HepG2 (cell line): ENCODE results near the gene PIGZ. TPM values are rescaled to one million over a fixed set of nuclear protein-coding genes. Genes with fewer than 3 reads are reported as not detected.

Experiments
- CENPX ChIP-seq: sonication (generic); formaldehyde crosslinking; IDR thresholded peaks from 2 replicates; pipeline ENCODE4 v1.9.0; 2021; ENCODE audit warnings: mild to moderate bottlenecking, missing genetic modification reagents, moderate library complexity
- EHMT2 ChIP-seq: fragments of 200-600 bp; sonication (generic); IDR thresholded peaks from 2 replicates; pipeline ENCODE4 v1.7.0; 2017; ENCODE audit warnings: antibody characterized with exemption, low read depth, low read length, borderline replicate concordance
- FOXO1 ChIP-seq: sonication (generic); formaldehyde crosslinking; IDR thresholded peaks from 2 replicates; pipeline ENCODE4 v1.4.0; 2020; ENCODE audit warnings: missing genetic modification reagents
- HOXA3 ChIP-seq: sonication (generic); formaldehyde crosslinking; IDR thresholded peaks from 2 replicates; pipeline ENCODE4 v1.5.0; 2020; ENCODE audit warnings: missing genetic modification reagents
- IRF2 ChIP-seq: IDR thresholded peaks from 2 replicates; pipeline ENCODE4 v1.6.1; 2018; ENCODE audit warnings: missing genetic modification reagents, missing compliant biosample characterization
- MED13 ChIP-seq: sonication (generic); formaldehyde crosslinking; IDR thresholded peaks from 2 replicates; pipeline ENCODE4 v1.5.0; 2020; ENCODE audit warnings: missing genetic modification reagents
- MEF2D ChIP-seq: sonication (generic); formaldehyde crosslinking; IDR thresholded peaks from 2 replicates; pipeline ENCODE4 v1.5.1; 2020; ENCODE audit warnings: mild to moderate bottlenecking, missing genetic modification reagents
- RARA ChIP-seq: IDR thresholded peaks from 2 replicates; pipeline ENCODE4 v1.6.1; 2016; ENCODE audit warnings: missing genetic modification reagents, missing compliant biosample characterization
- SMAD9 ChIP-seq: sonication (generic); formaldehyde crosslinking; IDR thresholded peaks from 2 replicates; pipeline ENCODE4 v1.5.1; 2020; ENCODE audit warnings: mild to moderate bottlenecking, missing genetic modification reagents
- ZNF12 ChIP-seq: sonication (generic); formaldehyde crosslinking; IDR thresholded peaks from 2 replicates; pipeline ENCODE4 v1.5.0; 2020; ENCODE audit warnings: missing genetic modification reagents
- ZNF225 ChIP-seq: sonication (generic); formaldehyde crosslinking; IDR thresholded peaks from 2 replicates; pipeline ENCODE4 v1.4.0; 2020; ENCODE audit warnings: mild to moderate bottlenecking, missing genetic modification reagents
- ZNF235 ChIP-seq: sonication (generic); formaldehyde crosslinking; IDR thresholded peaks from 2 replicates; pipeline ENCODE4 v1.8.1; 2023; ENCODE audit warnings: mild to moderate bottlenecking, missing genetic modification reagents, borderline replicate concordance
- ZNF563 ChIP-seq: sonication (generic); formaldehyde crosslinking; IDR thresholded peaks from 2 replicates; pipeline ENCODE4 v1.8.0; 2022; ENCODE audit warnings: mild to moderate bottlenecking, moderate library complexity, missing genetic modification reagents
- ZNF572 ChIP-seq: sonication (generic); formaldehyde crosslinking; IDR thresholded peaks from 2 replicates; pipeline ENCODE4 v1.5.1; 2020; ENCODE audit warnings: mild to moderate bottlenecking, missing genetic modification reagents
- ZNF619 ChIP-seq: sonication (generic); formaldehyde crosslinking; IDR thresholded peaks from 2 replicates; pipeline ENCODE4 v1.4.0; 2020; ENCODE audit warnings: mild to moderate bottlenecking, missing genetic modification reagents
- ZNF775 ChIP-seq: sonication (generic); formaldehyde crosslinking; IDR thresholded peaks from 2 replicates; pipeline ENCODE4 v1.4.0; 2020; ENCODE audit warnings: missing genetic modification reagents, mild to moderate bottlenecking, moderate library complexity, borderline replicate concordance
- ZNF850 ChIP-seq: sonication (generic); formaldehyde crosslinking; conservative IDR thresholded peaks from 2 replicates; pipeline ENCODE4 v1.9.0; 2021; ENCODE audit warnings: mild to moderate bottlenecking, missing genetic modification reagents
- polyA plus RNA-seq, 8 experiments: library from polyadenylated mRNA; depleted of rRNA in 3 of 8; stranded (reverse) in 7 of 8; unstranded in 1 of 8; fragments of >200 nt; fragmentation: Illumina TruSeq in 4 of 8; extraction: Trizol in 4 of 8; gene quantifications; 2 replicates each; pipeline versions ENCODE4 v1.2.1 to v1.2.3, GENCODE V29; 2011 to 2016; ENCODE audit warnings: low read depth in 4 of 8, missing spikeins in 1 of 8, mixed read lengths in 1 of 8; ENCODE audit not compliant: insufficient read depth in 1 of 8
- total RNA-seq, 5 experiments: library from RNA; depleted of rRNA; stranded (reverse); fragments of >200 nt; fragmentation: Illumina TruSeq; extraction: Trizol; gene quantifications; 2 replicates each; pipeline ENCODE4 v1.2.3, GENCODE V29; 2016; ENCODE audit warnings: low read depth in 1 of 5
- TF ChIP-seq, protein P1 (sequence below): sonication (generic); formaldehyde crosslinking; IDR thresholded peaks from 2 replicates; pipeline ENCODE4 v1.9.0; 2022; ENCODE audit warnings: low read depth, missing genetic modification reagents
- TF ChIP-seq, protein P2 (sequence below): sonication (generic); formaldehyde crosslinking; IDR thresholded peaks from 2 replicates; pipeline ENCODE4 v1.4.0; 2020; ENCODE audit warnings: missing genetic modification reagents; ENCODE audit errors: not compliant biosample characterization
- TF ChIP-seq, protein P3 (sequence below): IDR thresholded peaks from 2 replicates; pipeline ENCODE4 v1.6.1; 2016; ENCODE audit warnings: missing genetic modification reagents, missing compliant biosample characterization
- TF ChIP-seq, protein P4 (sequence below): sonication (generic); formaldehyde crosslinking; IDR thresholded peaks from 2 replicates; pipeline ENCODE4 v1.5.0; 2020; ENCODE audit warnings: missing genetic modification reagents
- TF ChIP-seq, protein P5 (sequence below): sonication (generic); formaldehyde crosslinking; IDR thresholded peaks from 2 replicates; pipeline ENCODE4; 2020; ENCODE audit warnings: missing genetic modification reagents, mild to moderate bottlenecking, borderline replicate concordance

Gene PIGZ
- total and polyA plus RNA-seq, 2 of the 13 experiments (the other 11 are each of a cell fraction or from before 2014, with no cell fraction given), result 4.7 to 60.5 TPM

DNA sequence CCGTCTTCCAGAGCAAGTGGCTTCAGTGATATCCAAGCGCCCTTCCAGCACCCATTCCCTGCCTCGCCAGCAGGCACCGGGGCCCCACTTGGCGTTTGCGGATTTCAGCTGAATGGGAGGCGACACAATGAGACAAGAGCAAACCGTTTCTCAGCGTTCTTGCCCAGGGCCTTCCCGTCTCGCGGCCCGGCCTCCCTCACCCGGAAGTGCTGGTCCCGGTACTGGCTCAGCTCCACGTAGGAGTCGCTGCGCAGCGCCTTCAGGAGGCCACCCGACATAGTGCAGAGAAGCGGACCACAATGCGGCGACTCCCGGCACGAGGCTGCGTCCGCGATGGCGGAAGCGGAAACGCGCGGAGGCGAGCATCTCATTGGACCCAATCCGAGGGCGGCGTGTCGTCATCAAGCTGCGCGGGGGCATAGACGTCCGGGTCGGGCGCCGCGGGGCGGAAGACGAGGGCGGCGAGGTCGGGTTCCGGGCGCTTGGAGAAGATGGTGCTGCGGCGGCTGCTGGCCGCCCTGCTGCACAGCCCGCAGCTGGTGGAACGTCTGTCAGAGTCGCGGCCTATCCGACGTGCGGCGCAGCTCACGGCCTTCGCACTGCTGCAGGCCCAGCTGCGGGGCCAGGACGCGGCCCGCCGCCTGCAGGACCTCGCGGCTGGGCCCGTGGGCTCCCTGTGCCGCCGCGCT is 26.3 kb downstream of the PIGZ start, which contains the start of gene NCBP2 (continued):
- TF ChIP-seq ZNF619 (CRISPR knock-in tag) (peak; percentile 87; the same call in 1 of the 2 replicates), ZNF572 (CRISPR knock-in tag) (peak; percentile 89; the same call in 1 of the 2 replicates), EHMT2 (no peak), ZNF850 (CRISPR knock-in tag) (no peak), ZNF563 (CRISPR knock-in tag) (peak; percentile 83), IRF2 (peak; percentile 97), ZNF235 (CRISPR knock-in tag) (peak; percentile 87; the same call in 1 of the 2 replicates), ZNF775 (CRISPR knock-in tag) (no peak; the same call in 1 of the 2 replicates), SMAD9 (CRISPR knock-in tag) (no peak), HOXA3 (CRISPR knock-in tag) (peak; percentile 99), CENPX (CRISPR knock-in tag) (no peak), ZNF225 (CRISPR knock-in tag) (peak; percentile 14; the same call in 1 of the 2 replicates), ZNF12 (CRISPR knock-in tag) (0 out of 2 replicates have a peak, but pooled peaks have one; percentile 34), MEF2D (CRISPR knock-in tag) (peak; percentile 73; the same call in 1 of the 2 replicates), RARA (CRISPR knock-in tag) (0 out of 2 replicates have a peak, but pooled peaks have one; percentile 40), FOXO1 (CRISPR knock-in tag) (peak; percentile 64), MED13 (CRISPR knock-in tag) (no peak; the same call in 1 of the 2 replicates)
- TF ChIP-seq, protein P1, sequence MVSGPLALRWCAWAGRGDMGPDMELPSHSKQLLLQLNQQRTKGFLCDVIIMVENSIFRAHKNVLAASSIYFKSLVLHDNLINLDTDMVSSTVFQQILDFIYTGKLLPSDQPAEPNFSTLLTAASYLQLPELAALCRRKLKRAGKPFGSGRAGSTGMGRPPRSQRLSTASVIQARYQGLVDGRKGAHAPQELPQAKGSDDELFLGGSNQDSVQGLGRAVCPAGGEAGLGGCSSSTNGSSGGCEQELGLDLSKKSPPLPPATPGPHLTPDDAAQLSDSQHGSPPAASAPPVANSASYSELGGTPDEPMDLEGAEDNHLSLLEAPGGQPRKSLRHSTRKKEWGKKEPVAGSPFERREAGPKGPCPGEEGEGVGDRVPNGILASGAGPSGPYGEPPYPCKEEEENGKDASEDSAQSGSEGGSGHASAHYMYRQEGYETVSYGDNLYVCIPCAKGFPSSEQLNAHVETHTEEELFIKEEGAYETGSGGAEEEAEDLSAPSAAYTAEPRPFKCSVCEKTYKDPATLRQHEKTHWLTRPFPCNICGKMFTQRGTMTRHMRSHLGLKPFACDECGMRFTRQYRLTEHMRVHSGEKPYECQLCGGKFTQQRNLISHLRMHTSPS (CRISPR knock-in tag), result no peak
- TF ChIP-seq, protein P2, sequence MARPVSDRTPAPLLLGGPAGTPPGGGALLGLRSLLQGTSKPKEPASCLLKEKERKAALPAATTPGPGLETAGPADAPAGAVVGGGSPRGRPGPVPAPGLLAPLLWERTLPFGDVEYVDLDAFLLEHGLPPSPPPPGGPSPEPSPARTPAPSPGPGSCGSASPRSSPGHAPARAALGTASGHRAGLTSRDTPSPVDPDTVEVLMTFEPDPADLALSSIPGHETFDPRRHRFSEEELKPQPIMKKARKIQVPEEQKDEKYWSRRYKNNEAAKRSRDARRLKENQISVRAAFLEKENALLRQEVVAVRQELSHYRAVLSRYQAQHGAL (CRISPR knock-in tag), result no peak
- TF ChIP-seq, protein P3, sequence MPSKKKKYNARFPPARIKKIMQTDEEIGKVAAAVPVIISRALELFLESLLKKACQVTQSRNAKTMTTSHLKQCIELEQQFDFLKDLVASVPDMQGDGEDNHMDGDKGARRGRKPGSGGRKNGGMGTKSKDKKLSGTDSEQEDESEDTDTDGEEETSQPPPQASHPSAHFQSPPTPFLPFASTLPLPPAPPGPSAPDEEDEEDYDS (CRISPR knock-in tag), result peak; percentile 78
- TF ChIP-seq, protein P4, sequence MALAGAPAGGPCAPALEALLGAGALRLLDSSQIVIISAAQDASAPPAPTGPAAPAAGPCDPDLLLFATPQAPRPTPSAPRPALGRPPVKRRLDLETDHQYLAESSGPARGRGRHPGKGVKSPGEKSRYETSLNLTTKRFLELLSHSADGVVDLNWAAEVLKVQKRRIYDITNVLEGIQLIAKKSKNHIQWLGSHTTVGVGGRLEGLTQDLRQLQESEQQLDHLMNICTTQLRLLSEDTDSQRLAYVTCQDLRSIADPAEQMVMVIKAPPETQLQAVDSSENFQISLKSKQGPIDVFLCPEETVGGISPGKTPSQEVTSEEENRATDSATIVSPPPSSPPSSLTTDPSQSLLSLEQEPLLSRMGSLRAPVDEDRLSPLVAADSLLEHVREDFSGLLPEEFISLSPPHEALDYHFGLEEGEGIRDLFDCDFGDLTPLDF (CRISPR knock-in tag), result peak; percentile 83
- TF ChIP-seq, protein P5, sequence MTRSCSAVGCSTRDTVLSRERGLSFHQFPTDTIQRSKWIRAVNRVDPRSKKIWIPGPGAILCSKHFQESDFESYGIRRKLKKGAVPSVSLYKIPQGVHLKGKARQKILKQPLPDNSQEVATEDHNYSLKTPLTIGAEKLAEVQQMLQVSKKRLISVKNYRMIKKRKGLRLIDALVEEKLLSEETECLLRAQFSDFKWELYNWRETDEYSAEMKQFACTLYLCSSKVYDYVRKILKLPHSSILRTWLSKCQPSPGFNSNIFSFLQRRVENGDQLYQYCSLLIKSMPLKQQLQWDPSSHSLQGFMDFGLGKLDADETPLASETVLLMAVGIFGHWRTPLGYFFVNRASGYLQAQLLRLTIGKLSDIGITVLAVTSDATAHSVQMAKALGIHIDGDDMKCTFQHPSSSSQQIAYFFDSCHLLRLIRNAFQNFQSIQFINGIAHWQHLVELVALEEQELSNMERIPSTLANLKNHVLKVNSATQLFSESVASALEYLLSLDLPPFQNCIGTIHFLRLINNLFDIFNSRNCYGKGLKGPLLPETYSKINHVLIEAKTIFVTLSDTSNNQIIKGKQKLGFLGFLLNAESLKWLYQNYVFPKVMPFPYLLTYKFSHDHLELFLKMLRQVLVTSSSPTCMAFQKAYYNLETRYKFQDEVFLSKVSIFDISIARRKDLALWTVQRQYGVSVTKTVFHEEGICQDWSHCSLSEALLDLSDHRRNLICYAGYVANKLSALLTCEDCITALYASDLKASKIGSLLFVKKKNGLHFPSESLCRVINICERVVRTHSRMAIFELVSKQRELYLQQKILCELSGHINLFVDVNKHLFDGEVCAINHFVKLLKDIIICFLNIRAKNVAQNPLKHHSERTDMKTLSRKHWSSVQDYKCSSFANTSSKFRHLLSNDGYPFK (CRISPR knock-in tag), result peak; percentile 92
